H54 (cell line): ENCODE results near the gene EFCAB13.
A peak's percentile ranks its signal among the peaks of the same experiment; 100 is the strongest.
"Not testable (repeated sequence)": the region's sequence is repeated elsewhere in the genome, so short reads cannot be mapped to it uniquely, and the experiment has no call there.

ENCODE experiments used
- DNase-seq: peaks from one replicate; pipeline ENCODE4 v3.0.0; 2011; ENCODE audit warnings: low spot score, mixed read lengths; ENCODE audit not compliant: insufficient read length
- FAIRE-seq: peaks from 3 replicates; lab custom pipeline; 2011; peaks lifted over from hg19 to GRCh38; lab: Jason Lieb, UNC
- POLR2A ChIP-seq: IDR thresholded peaks from 2 replicates; pipeline ENCODE4 v1.6.1; 2011; ENCODE audit warnings: low read depth, mild to moderate bottlenecking, low read length

EFCAB13 gene

GRCh38 chr17:47400333-47400732 is 76.6 kb downstream of the EFCAB13 start:
- DNase-seq (no peak), FAIRE-seq (peak; percentile 41)
- TF ChIP-seq POLR2A, result no peak

DNA sequence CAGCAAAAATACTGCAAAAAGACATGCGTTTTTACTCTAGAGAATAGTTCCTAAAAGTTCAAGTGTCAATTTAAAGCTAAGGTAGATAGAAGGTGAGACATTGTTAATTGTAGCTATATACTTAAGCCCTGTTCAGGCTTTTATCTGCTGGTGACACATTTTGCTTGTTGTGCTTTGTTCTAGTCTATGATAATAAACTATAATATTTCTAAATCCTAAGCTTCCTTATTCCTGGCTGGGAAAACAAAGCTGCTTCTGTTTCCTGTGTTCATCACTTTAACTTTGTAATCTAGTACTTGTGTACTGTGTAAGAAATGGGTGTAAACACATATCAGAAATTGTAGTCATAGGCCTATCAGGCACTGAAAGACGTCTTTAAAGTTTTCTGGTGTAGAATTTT is 77.3 kb downstream of the EFCAB13 start:
- TF ChIP-seq POLR2A, result no peak
- no peak for FAIRE-seq
- no peak for DNase-seq

DNA sequence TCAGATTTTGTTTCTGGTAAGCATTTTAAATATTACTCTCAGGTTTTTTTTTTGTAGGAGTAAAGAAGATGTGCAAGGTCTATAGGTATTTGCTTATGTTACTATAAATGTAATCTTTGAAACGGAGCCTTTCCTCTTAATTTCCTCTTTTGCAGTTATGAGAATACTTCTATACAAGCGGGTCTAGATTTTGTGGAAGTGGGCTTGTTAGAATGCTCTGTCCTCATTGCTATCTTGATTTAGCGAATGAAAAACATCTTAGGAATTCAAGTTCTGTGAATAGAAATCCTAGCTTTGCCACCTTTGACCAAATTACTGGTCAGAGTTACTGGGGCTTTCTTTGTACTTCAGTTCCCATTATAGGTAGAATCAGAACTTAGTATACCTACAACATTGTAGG is 80.3 kb downstream of the EFCAB13 start:
- FAIRE-seq (no peak), DNase-seq (no peak)
- no peak for TF ChIP-seq POLR2A

DNA sequence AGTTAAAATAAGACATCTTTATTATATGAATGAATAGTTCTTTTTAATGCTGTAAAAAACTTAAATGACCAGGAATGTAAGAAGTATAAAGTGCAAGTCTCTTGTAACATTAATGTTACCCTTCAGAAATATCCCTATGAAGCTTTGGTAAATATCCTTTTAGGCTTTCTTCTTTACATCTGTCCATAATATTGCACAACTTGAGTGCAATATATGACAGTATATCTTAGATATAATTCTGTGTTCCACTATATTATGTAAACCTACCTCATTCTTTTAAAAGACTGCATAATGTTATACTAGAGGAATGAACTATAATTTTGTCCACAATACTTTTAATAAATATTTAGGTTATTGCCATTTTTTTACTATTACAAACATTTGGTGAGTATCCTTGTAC is 81.1 kb downstream of the EFCAB13 start:
- no peak for DNase-seq
- no peak for TF ChIP-seq POLR2A
- FAIRE-seq, result no peak

DNA sequence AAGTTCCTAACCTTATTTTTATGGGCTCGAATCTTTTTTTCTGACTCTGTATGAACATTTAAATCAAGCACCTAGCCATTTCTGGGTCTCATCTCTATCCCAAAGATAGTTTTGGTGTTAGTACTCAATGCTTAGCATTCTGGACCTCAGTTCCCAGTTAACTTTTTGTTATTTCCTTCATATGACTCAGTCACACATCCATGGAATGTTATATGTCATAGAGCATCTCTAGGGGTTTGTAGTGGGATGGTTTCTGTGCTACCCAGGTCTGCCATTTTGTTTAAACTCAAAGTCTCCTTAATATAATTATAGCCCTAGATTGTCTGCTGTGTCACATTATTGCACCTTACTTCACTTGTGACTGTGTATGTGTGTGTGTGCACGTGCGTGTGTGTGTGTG is 90.1 kb downstream of the EFCAB13 start:
- no peak for TF ChIP-seq POLR2A
- DNase-seq (peak; percentile 4), FAIRE-seq (no peak)

DNA sequence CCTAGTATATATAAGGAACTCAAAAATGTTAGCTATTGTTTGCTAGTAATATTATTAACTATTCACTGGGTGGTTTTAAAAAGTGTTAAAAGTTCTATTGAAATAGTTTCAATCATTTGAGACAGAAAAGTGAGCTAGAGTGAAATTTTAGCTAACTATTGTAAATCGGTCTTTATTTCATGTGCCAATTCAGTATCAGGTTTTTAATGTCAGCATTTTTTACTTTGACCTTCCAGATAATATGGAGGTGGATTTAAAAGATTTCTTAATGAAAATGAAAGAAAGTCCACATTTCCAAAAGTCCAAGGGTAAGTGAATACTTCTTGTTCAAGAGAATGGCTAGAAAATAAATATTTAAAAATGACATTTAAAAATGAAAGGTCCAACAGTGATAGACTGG is 90.9 kb downstream of the EFCAB13 start:
- no peak for TF ChIP-seq POLR2A
- no peak for DNase-seq
- no peak for FAIRE-seq

DNA sequence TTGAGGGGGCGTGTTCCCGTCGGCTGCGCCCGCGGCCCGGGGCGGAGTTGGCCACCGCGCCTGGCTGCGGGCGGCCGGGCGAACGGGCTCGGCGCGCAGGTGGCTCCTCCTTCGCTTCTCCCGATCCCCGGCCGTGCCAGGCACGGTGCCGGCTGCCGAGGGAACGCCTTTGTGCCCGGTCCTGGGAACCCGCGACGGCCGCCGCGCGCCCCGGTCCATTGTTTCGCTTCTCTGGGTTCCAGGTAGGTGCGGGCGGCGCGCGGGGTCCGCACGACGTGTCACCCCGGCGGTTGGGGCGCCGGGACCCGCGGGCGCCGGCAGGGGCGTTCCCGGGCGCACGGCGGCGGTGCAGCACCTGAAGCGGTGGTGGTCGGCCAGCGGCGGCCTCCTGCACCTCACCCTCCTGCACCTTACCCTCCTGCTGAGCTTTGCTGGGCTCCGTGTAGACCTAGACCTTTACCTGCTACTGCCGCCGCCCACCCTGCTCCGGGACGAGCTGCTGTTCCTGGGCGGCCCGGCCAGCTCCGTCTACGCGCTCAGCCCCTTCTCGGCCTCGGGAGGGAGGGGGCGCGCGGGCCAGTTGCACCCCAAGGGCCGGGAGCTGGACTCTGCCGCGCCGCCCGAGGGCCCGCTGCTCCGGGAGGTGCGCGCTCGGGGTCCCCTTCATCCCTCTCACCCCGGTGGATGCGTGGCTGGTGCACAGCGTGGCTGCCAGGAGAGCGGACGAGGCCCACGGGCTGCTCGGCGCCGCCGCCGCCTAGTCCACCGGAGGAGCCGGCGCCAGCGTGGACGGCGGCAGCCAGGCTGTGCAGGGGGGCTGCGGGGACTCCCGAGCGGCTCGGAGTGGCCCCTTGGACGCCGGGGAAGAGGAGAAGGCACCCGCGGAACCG is 99.9 kb downstream of the EFCAB13 start:
- DNase-seq, result no peak
- no peak for FAIRE-seq

GRCh38 chr17:47425233-47425632 is 101.5 kb downstream of the EFCAB13 start:
- FAIRE-seq, result peak; percentile 98
- not testable (repeated sequence) for DNase-seq

More for the DNA sequence above, 99.9 kb downstream of the EFCAB13 start:
- TF ChIP-seq POLR2A, result no peak

DNA sequence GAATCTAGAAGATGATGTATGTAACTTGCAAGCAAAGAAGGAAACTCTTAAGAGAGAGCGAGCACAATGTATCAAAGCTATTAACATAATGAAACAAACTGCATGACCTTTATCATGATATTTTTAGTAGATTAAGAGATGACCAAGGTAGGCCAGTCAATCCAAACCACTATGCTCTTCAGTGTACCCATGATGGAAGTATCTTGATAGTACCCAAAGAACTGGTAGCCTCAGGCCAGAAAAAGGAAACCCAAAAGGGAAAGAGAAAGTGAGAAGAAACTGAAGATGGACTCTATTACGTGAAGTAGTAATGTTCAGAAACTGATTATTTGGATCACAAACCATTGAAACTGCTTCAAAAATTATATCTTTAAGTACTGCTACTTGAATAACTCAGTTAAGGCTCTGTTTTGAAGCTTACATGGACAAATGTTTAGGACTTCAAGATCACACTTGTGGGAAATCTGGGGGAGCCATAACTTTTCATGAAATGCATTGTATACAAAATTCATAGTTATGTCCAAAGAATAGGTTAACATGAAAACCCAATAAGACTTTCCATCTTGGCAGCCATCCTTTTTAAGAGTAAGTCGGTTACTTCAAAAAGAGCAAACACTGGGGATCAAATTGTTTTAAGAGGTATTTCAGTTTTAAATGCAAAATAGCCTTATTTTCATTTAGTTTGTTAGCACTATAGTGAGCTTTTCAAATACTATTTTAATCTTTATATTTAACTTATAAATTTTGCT is 102.3 kb downstream of the EFCAB13 start:
- FAIRE-seq, result peak; percentile 95

GRCh38 chr17:47427985-47428384 is 104.2 kb downstream of the EFCAB13 start:
- FAIRE-seq (peak; percentile 78), DNase-seq (no peak)
- TF ChIP-seq POLR2A, result no peak

More for the DNA sequence above, 102.3 kb downstream of the EFCAB13 start:
- DNase-seq, result not testable (repeated sequence)

DNA sequence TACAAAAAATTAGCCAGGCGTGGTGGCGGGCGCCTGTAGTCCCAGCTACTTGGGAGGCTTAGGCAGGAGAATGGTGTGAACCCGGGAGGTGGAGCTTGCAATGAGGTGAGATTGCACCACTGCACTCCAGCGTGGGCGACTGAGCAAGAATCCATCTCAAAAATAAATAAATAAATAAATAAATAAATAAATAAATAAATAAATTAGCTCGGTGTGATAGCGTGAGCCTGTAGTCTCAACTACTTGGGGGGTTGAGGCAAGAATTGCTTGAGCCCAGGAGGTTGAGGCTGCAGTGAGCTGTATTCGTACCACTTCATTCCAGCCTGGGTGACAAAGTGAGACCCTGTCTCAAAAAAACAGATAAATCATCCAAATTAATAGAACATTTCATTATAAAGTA is 108.5 kb downstream of the EFCAB13 start:
- FAIRE-seq, DNase-seq: not testable (repeated sequence)

DNA sequence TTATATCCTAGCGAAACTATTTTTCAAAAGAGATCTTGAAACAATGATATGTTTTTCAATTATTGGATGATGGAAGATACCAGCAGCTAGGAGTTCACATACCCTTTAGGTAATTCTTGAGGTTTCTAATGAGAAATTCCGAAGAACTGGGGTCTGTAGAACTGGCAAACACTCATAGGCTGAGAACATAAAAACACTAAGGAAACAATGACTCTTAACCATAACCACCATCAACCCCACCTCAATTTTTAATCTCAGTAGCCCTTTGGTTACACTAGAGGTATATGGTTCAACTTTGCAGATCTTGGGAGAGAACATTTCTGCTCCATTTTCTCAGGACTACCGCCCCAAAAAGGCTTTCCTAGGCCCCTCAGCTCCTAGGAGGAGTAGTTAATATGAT is 141.4 kb downstream of the EFCAB13 start:
- DNase-seq (no peak), FAIRE-seq (no peak)

GRCh38 chr17:47466976-47467375 is 143.2 kb downstream of the EFCAB13 start:
- FAIRE-seq, result not testable (repeated sequence)

More for the DNA sequence above, 141.4 kb downstream of the EFCAB13 start:
- no peak for TF ChIP-seq POLR2A

GRCh38 chr17:47470836-47471235 is 147.1 kb downstream of the EFCAB13 start:
- TF ChIP-seq POLR2A, result no peak
- FAIRE-seq (no peak), DNase-seq (no peak)

More at GRCh38 chr17:47466976-47467375, 143.2 kb downstream of the EFCAB13 start:
- DNase-seq, result not testable (repeated sequence)

DNA sequence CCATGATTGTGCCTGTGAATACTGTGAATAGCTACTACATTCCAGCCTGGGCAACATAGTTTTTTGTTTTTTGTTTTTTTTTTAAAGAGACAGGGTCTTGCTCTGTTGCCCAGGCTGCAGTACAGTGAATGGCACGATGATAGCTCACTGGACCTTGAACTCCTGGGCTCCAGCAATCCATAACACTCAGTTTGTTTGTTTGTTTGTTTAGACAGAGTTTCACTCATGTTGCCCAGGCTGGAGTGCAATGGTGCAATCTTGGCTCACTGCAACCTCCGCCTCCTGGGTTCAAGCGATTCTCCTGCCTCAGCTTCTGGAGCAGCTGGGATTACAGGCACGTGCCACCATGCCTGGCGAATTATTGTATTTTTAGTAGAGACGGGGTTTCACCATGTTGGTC is 148.3 kb downstream of the EFCAB13 start:
- not testable (repeated sequence) for FAIRE-seq

More for the DNA sequence above, 148.3 kb downstream of the EFCAB13 start:
- not testable (repeated sequence) for DNase-seq
